ENCODE results near the gene DLX1. TPM values are rescaled to one million over a fixed set of nuclear protein-coding genes. Genes with fewer than 3 reads are reported as not detected.

Gene DLX1
- total RNA-seq, 1 experiment from 2014 or later = 26.2 TPM

GRCh38 chr2:172084645-172085459, 455 bp upstream of the DLX1 start:
- peak; percentile 73 for DNase-seq (ENCODE audit: low spot score)
- in situ Hi-C loops (cut with HindIII; ENCODE audit: low sequenced_read_pairs) = no loop called here

DNA sequence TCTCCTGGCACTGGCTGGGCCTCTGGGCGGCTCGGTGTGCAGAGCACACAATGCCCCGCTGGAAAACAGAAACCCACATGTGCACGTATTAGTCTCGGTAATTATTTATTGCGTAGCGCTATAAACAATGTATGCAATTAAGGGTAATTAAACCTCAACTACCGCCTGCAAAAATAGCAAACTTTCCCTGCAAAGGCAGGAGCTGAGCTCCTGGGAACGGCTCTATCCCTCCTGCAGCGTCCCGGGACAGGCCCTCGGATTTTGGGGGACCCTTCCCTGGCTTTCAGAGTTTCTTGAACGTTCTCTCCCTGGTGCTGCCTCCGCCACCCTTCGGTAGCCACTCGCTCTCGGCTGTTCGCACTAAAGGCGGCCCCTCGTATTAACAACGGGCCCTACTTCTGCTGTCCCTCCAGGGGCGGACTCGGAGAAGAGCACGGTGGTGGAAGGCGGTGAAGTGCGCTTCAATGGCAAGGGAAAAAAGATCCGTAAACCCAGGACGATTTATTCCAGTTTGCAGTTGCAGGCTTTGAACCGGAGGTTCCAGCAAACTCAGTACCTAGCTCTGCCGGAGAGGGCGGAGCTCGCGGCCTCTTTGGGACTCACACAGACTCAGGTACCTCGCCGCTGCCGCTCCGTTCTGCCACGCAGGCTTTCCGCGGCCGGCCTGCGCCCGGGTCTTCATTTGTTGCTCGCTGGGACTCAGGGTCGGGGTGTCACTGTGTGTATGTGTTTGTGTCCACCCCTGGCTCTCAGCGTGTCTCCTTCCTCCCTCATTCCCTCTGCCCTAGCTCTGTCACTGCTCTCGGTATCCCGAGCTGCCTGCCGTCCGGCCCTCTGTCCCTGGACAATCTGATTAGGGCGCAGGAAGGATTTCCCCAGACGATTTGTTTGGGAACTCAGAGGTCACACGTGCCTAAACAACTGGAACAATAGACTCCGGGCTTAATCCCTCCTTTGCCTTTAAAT, 1.2 kb downstream of the DLX1 start:
- DNase-seq (ENCODE audit: low spot score) = no peak
- in situ Hi-C loops (cut with HindIII; ENCODE audit: low sequenced_read_pairs) = no loop called here

- DNase-seq (ENCODE audit: low spot score) = no peak
- in situ Hi-C loops (cut with HindIII; ENCODE audit: low sequenced_read_pairs) = no loop called here
Measured at GRCh38 chr2:172087207-172087779, 2.0 kb downstream of the DLX1 start.

DNA sequence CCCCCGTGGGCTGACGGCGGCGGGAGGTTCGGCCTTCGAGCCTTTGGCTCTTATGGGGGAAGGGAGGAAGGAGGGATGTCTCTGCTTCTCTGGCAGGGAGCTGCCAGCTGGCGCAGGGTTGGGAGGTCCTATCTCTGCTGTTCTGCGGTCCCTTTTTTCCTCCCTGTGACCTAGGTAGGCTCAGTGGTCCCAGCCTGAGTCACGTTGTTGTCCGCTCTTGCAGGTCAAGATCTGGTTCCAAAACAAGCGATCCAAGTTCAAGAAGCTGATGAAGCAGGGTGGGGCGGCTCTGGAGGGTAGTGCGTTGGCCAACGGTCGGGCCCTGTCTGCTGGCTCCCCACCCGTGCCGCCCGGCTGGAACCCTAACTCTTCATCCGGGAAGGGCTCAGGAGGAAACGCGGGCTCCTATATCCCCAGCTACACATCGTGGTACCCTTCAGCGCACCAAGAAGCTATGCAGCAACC, 2.5 kb downstream of the DLX1 start:
- in situ Hi-C loops (cut with HindIII; ENCODE audit: low sequenced_read_pairs) = no loop called here
- no peak for DNase-seq (ENCODE audit: low spot score)

DNA sequence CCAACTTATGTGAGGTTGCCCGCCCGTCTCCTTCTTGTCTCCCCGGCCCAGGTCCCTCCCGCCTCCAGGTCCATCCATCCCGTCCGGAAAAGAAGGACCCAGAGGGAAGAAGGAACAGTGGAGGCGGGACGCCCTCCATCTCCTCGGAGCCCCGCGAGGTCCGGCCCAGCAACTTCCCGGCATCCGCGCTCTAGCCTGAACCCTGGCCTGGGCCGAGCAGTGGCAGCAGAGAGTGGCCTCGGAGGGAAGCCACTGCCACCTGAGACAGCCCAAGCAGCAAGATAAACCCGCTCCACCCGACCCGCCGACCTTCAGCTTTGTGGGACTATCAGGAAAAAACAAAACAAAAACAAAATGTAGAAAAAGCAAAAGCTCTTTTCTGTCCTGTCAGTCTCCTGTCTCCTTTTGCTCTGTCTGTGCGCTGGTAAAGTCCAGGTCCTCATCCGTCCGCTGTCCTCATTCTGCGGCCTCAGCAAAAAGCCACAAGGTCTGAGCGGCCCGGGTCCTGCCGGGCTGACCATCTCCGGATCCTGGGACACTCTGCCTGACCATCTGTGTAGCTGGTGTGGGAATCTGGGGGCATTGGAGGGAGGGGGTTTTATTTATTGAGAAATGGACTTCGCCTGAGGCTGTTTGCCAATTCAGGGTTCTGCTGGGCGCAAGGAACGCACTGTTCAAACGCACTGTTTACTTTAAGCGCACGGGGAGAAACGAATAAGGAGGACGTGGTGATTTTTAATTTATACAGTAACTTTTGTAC, 3.1 kb downstream of the DLX1 start:
- DNase-seq (ENCODE audit: low spot score) = peak; percentile 5
- in situ Hi-C loops (cut with HindIII; ENCODE audit: low sequenced_read_pairs) = no loop called here

DNA sequence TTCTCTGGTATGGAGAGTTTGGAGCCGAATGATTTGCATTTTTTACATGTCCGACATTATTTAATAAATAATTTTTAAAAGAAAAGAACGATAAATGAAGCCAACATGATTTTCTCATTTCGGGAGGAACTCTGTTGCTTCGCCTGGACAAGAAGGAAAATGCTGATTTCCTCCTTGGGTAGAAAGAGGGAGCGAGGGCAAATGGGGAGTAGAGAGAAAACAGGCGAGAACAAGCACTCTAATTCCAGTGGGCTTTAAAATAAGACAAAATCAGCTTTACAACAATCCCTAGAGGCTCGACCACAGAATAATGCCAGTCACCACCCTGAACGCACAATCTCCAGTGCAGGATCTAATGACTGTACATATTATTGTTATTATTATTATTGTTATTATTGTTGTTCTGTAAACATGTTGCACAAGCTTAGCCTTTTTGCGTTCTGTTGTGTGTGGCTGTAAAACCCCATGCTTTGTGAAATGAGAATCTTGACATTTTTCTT, 3.7 kb downstream of the DLX1 start:
- in situ Hi-C loops (cut with HindIII; ENCODE audit: low sequenced_read_pairs) = no loop called here
- no peak for DNase-seq (ENCODE audit: low spot score)

DNA sequence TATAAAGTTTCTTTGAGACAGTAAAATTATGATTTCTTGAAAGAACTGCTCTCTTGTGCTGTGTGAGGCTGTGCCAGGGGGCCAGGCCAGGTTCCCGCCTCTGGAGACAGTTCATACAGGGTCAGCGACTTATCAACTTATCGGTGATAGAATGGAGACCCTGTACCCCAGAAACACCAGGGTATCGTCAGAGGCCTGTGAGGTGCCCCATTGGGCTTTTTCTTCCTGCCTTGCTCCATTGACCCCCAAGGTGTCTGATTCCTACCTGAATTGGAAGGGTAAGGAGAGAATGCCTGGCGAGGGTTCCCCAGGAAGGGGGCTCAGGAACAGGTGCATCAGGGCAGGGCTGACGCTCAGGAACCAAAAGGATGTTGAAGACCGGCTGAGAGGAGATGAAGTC, 4.3 kb downstream of the DLX1 start:
- no peak for DNase-seq (ENCODE audit: low spot score)
- in situ Hi-C loops (cut with HindIII; ENCODE audit: low sequenced_read_pairs) = no loop called here

DNA sequence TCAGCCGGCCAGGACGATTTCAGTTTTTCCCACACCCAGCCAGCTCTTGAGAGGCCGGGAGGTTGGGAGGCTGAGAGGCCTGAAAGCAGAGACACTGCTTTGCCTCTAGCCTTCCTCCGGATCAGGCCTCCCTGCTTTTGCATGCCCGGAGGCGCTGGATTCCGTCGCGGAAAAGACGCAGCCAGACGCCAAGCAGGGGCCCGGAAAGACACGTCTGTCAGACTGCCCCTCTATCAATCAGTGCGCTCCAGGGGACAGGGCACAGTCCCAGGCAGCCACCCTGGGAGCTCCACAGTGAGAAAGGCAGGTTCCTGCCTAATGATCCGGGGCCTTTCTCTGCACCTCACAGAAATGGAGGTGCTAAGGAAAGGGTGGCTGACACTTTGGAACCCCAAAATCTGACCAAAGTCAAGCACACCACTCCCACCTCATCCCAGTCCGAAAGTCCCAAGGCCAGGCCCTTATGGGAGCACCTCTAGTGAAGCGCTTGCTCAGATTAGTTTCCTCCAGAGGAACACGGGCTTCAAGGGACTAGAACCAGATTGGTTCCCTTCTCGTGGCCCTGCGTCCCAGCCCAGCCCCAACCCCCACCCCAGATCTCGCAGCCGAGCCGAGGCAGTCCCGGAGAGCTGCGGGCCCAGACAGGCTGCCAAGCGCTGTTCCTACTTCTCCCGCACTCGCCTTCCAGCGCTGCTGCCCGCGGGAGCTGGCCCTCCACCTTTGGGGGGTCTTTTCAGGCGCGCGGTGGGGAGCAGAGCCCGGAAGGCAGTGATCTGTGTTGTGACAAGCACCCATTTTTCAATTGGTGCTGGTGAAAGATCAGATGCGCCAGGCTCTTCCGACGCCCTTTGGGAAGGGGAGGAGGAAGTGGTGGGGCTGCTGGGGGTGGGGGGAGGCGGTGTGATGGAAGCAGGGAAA, 5.0 kb downstream of the DLX1 start:
- DNase-seq (ENCODE audit: low spot score) = no peak
- in situ Hi-C loops (cut with HindIII; ENCODE audit: low sequenced_read_pairs) = no loop called here

- no peak for DNase-seq (ENCODE audit: low spot score)
- in situ Hi-C loops (cut with HindIII; ENCODE audit: low sequenced_read_pairs) = no loop called here
Measured at GRCh38 chr2:172091000-172091641, 5.8 kb downstream of the DLX1 start.

- DNase-seq (ENCODE audit: low spot score) = no peak
- in situ Hi-C loops (cut with HindIII; ENCODE audit: low sequenced_read_pairs) = no loop called here
Measured at GRCh38 chr2:172091761-172092566, 6.7 kb downstream of the DLX1 start.

GRCh38 chr2:172092716-172093415, 7.6 kb downstream of the DLX1 start:
- DNase-seq (ENCODE audit: low spot score) = no peak
- in situ Hi-C loops (cut with HindIII; ENCODE audit: low sequenced_read_pairs) = no loop called here

DNA sequence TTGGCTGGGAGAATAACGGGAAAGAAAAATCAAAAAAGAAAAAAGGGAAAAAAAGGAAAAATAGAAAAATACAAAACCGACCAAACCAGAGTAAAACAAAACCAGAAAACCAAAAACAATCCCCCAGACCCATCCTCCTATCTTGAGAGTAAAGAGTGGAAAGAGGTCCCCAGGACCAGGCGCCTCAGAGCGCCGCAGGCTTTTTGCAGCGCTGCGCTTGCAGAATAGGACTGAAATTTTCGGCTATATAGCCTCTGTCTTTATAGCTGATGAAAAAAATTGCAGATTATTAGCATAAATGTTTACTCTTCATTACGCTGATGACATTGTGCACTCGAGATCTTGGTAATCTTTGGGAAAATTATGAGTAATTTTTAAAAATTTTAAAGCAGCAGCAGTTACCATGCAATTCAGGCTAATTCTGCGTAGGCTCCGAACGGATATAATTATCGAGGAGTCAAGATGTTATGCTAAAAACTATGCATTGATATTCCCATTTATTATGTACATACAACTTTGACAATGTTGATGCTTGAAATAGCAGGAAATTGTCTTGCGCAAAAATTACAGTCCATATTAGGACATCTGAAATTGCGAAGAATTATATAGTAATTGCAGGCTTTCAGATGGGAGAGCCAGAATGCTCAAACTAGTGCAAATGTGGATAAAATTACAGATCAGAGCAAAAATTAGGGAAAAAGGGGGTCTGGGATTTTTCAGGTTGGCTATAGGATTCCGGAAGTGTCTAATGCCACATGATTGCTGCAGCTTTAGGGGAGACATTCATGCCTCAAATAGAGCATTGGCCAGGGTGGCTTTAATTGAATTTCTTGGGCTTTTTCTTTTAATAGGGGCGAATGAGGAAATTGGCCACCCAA, 8.3 kb downstream of the DLX1 start:
- DNase-seq (ENCODE audit: low spot score) = no peak

GRCh38 chr2:172094294-172095145, 9.2 kb downstream of the DLX1 start:
- no peak for DNase-seq (ENCODE audit: low spot score)
- in situ Hi-C loops (cut with HindIII; ENCODE audit: low sequenced_read_pairs) = no loop called here

More for the DNA sequence above, 8.3 kb downstream of the DLX1 start:
- in situ Hi-C loops (cut with HindIII; ENCODE audit: low sequenced_read_pairs) = no loop called here

DNA sequence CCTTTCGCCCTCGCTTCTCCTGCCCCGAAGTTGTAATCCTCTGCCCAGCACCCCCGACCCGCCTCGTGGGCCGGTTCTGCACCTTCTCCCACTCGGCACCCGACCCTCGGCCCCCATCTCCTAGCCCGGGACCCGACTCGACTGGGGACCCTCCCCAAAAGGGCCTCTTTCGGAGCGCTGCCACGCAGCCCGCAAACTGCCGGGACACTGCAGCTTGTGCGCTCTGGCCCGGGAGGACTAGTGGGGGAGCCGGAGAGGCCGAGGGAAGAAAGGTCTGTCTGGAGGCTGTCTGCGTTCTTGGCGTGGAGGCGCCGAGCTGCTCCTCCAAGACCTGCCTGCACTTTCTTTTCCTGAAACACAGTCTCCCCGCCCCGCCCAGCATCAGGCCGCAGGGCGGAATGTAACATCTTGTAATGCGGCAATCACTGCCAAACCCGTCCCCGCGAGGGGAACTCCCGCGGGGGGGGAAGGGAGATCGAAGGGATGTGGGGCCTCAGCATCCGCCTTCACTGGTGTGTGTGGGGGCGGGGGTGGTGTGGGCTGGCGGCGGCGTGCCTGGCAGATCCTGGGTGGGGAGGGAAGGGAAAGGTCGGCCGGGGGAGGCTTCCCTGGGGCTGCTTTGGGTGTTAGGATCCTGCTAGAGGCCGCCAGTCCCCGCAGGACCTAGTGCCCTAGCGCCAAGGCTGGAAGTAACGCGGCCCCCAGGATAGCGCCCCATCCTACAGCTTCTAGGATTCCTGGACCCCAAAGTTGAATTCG, 10.0 kb downstream of the DLX1 start:
- in situ Hi-C loops (cut with HindIII; ENCODE audit: low sequenced_read_pairs) = no loop called here
- DNase-seq (ENCODE audit: low spot score) = peak; percentile 54

Measured in G401 (cell line).